Right cardiac atrium (tissue), 5 donors: ENCODE measurements around the gene SLC8A3. TPM values are rescaled to one million over a fixed set of nuclear protein-coding genes. Genes with fewer than 3 reads are reported as not detected.
"Not testable (repeated sequence)": the region's sequence is repeated elsewhere in the genome, so short reads cannot be mapped to it uniquely, and the experiment has no call there.

Experiments used
- ATAC-seq, 2 donors: fragments of 200-7000 bp; cut with Tn5 transposase; one replicate each; pipeline versions ENCODE4 v1.8.0 to v1.9.1; 2020; ENCODE audit warnings: moderate library complexity in 2 of 2, mild to moderate bottlenecking in 1 of 2
- DNase-seq, 3 donors: peaks; one replicate each; pipeline ENCODE4 v3.0.0-alpha.2; 2020
- H3K27ac ChIP-seq: one replicate; pipeline ENCODE4 v1.5.1; 2013; ENCODE audit warnings: mild to moderate bottlenecking, low read length, control low read depth, moderate library complexity
- H3K27me3 ChIP-seq: one replicate; pipeline ENCODE4 v1.6.1; 2013; ENCODE audit not compliant: control insufficient read depth, insufficient read depth
- H3K4me1 ChIP-seq: one replicate; pipeline ENCODE4 v1.6.1; 2013; ENCODE audit warnings: low read length; ENCODE audit not compliant: control insufficient read depth, insufficient read depth
- H3K4me3 ChIP-seq: one replicate; pipeline ENCODE4 v1.5.1; 2013; ENCODE audit warnings: low read length, control low read depth
- H3K9me3 ChIP-seq: one replicate; pipeline ENCODE4 v1.6.1; 2013; ENCODE audit warnings: low read length; ENCODE audit not compliant: control insufficient read depth
- WGBS: extraction: QIAGEN DNeasy Blood & Tissue Kit; methylation state at CpG from one replicate; pipeline ENCODE4 v1.1.7; 2013; 5-methylcytosine and 5-hydroxymethylcytosine counted together
- intact Hi-C, 4 donors: fragments of 100-400 bp; cut with DNase I; formaldehyde crosslinking; loops; one replicate each; pipeline versions ENCODE4 v1.11.0 to v1.14.0; 2022 to 2023
- long read RNA-seq, 4 donors: library from polyadenylated mRNA; unstranded; transcript quantifications; one replicate each; pipeline ENCODE4 v2.0.0, GENCODE V29; 2020 to 2021
- polyA plus RNA-seq: library from polyadenylated mRNA; stranded (reverse); fragments of 200-250 nt; gene quantifications from one replicate; pipeline ENCODE4 v1.2.3, GENCODE V29; 2013
- total RNA-seq, 4 donors: library from RNA; stranded (reverse); fragmentation: NEBNext Ultra II Directional; extraction: Animal tissue kit (Norgen Biotek cat#: 25700); gene quantifications; one replicate each; pipeline ENCODE4 v1.2.1, GENCODE V29; 2021
- donor health status: healthy with polysubstance abuse.
- donor health status: DM: no; HTN: yes; CAD: no.
- donor health status: DM: no; HTN: no; CAD: no.
- donor health status: DM: no; HTN: yes; CAD: no; lungs with severe emphysema.
- donor health status: DM: yes; HTN: yes; CAD: no.

SLC8A3 gene
- total RNA-seq (under 1 TPM in 3 of 4 donors, not detected in 1; 0.06 to 0.28 (median 0.09) TPM), polyA plus RNA-seq (0.07 TPM)
- long read RNA-seq, donor 1: 0 reads
- long read RNA-seq, donor 2, partial matches to known transcripts: 0 of 1 reads
- long read RNA-seq, donor 2, other reads (novel, unspliced or antisense): 1 of 1 reads
- long read RNA-seq, donor 3: 0 reads
- long read RNA-seq, donor 4, full-length matches to known transcripts: 1 of 1 reads
- long read RNA-seq, donor 4, partial matches to known transcripts: 0 of 1 reads
- long read RNA-seq, donor 4, other reads (novel, unspliced or antisense): 0 of 1 reads

GRCh38 chr14:70188659-70189455 is at the start of gene SLC8A3:
SLC8A3 (minus strand) TSS chr14:70188951; CDS start chr14:70168422, 20,529 bp downstream.
- Histone ChIP-seq H3K4me3 (peak within 1 kb of the TSS; percentile 43), H3K4me1 (no peaks in the 10 kb centered on the region), H3K27me3 (peaks cover 3% of the 10 kb centered on the region), H3K9me3 (no peaks in the 10 kb centered on the region), H3K27ac (no peak within 1 kb of the TSS)
- WGBS: under 1% methylated on average over 83 of the region's 83 CpGs
- peak; percentile 44 to 59 for ATAC-seq
- DNase-seq: peak; percentile 23 to 49 (median 48)
- intact Hi-C loops: no loop called here

- no peak overlapping the region for H3K4me3 ChIP-seq
- H3K4me1 ChIP-seq: no peaks in the 10 kb centered on the region
- no peak overlapping the region for H3K27ac ChIP-seq
- ATAC-seq (no peak), DNase-seq (no peak)
- WGBS: 37% methylated on average over 3 of the region's 3 CpGs
- intact Hi-C loops: no loop called here
- H3K27me3 ChIP-seq: no peaks in the 10 kb centered on the region
- H3K9me3 ChIP-seq: no peaks in the 10 kb centered on the region
Observed at GRCh38 chr14:70237710-70238109, 49.0 kb upstream of the SLC8A3 start.

- H3K27ac ChIP-seq: no peak overlapping the region
- 90% methylated on average over 61 of the region's 61 CpGs for WGBS
- no peaks in the 10 kb centered on the region for H3K4me1 ChIP-seq
- no peaks in the 10 kb centered on the region for H3K27me3 ChIP-seq
- ATAC-seq (no peak), DNase-seq (peak in 2 of 3 donors; percentile 35 to 41)
- H3K4me3 ChIP-seq: no peak overlapping the region
- no peaks in the 10 kb centered on the region for H3K9me3 ChIP-seq
- intact Hi-C loops: no loop called here
Observed at GRCh38 chr14:70234066-70234950, 45.6 kb upstream of the SLC8A3 start.

GRCh38 chr14:70231756-70232544 is 43.2 kb upstream of the SLC8A3 start:
- H3K27ac ChIP-seq, H3K4me3 ChIP-seq, DNase-seq, intact Hi-C loops, H3K4me1 ChIP-seq, H3K27me3 ChIP-seq, H3K9me3 ChIP-seq, ATAC-seq: not testable (repeated sequence)
- WGBS: 82% methylated on average over 14 of the region's 14 CpGs

- H3K9me3 ChIP-seq, H3K4me3 ChIP-seq, ATAC-seq, H3K4me1 ChIP-seq, DNase-seq, intact Hi-C loops, H3K27ac ChIP-seq, H3K27me3 ChIP-seq: not testable (repeated sequence)
- 84% methylated on average over 9 of the region's 9 CpGs for WGBS
Observed at GRCh38 chr14:70229877-70230640, 41.3 kb upstream of the SLC8A3 start.

GRCh38 chr14:70213721-70214282 is 25.1 kb upstream of the SLC8A3 start:
- no peak for ATAC-seq
- Histone ChIP-seq H3K27ac (no peak overlapping the region), H3K4me1 (no peaks in the 10 kb centered on the region), H3K9me3 (no peaks in the 10 kb centered on the region), H3K27me3 (no peaks in the 10 kb centered on the region), H3K4me3 (no peak overlapping the region)
- DNase-seq: no peak
- 35% methylated on average over 3 of the region's 3 CpGs for WGBS
- intact Hi-C loops: no loop called here

DNA sequence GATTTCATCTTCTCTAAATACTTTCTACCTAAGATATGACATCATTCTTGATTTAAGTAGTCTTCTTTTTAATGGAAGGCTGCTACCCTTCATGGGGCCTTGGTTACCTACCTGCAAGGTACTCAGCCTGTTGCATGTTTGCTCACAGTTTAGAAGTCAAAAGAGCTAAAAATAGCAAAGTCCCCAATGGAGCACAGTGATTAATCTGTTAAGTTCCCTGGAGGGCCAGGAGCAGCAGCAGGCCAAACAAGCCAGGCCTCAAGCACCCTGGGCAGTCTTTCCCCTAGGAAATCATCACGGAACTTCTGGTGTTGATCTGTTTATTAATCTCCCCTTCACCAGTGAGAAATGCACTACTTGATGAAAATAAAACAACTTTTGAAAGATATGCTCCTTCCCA is 24.0 kb upstream of the SLC8A3 start:
- H3K4me3 ChIP-seq: no peak overlapping the region
- DNase-seq (no peak), ATAC-seq (no peak)
- H3K27ac ChIP-seq: no peak overlapping the region
- WGBS: 43% methylated on average over 1 of the region's 1 CpG
- H3K27me3 ChIP-seq: no peaks in the 10 kb centered on the region
- intact Hi-C loops: no loop called here
- H3K4me1 ChIP-seq: no peaks in the 10 kb centered on the region
- H3K9me3 ChIP-seq: no peaks in the 10 kb centered on the region

DNA sequence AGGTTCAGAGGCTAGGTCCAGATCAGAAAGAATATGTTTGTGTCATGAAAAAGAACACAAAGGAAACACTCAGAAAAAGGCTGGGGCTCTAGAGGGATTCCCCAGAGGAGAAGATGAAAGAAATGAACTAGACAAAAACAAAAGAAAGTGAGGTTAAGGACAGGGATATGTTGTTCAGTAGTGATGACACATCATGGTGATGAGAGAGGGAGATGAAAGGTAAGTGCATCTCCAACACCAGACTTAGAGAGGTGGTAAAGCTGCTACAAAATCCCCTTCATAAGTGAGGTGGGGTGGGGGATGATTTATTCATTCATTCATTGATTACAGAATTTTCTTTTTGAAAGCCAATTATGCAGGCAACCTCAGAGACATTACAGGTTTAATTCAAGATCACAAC is 19.6 kb upstream of the SLC8A3 start:
- intact Hi-C loops: no loop called here
- peaks cover 3% of the 10 kb centered on the region for H3K27me3 ChIP-seq

GRCh38 chr14:70203686-70204085 is 14.9 kb upstream of the SLC8A3 start:
- intact Hi-C loops: no loop called here
- ATAC-seq: no peak
- Histone ChIP-seq H3K4me3 (no peak overlapping the region), H3K4me1 (no peaks in the 10 kb centered on the region), H3K27ac (no peak overlapping the region), H3K9me3 (no peaks in the 10 kb centered on the region), H3K27me3 (peaks cover 3% of the 10 kb centered on the region)
- DNase-seq: no peak
- WGBS: 76% methylated on average over 4 of the region's 4 CpGs

More for the DNA sequence above, 19.6 kb upstream of the SLC8A3 start:
- ATAC-seq: no peak
- Histone ChIP-seq H3K4me1 (no peaks in the 10 kb centered on the region), H3K9me3 (no peaks in the 10 kb centered on the region), H3K27ac (no peak overlapping the region), H3K4me3 (no peak overlapping the region)
- no peak for DNase-seq
